GM21447 (cell line): ENCODE measurements around the gene SORCS2.

Experiments used
- ATAC-seq: cut with Tn5 transposase; IDR thresholded peaks from one replicate; pipeline ENCODE4 v1.9.1; 2021; ENCODE audit not compliant: unreplicated experiment

Gene SORCS2

DNA sequence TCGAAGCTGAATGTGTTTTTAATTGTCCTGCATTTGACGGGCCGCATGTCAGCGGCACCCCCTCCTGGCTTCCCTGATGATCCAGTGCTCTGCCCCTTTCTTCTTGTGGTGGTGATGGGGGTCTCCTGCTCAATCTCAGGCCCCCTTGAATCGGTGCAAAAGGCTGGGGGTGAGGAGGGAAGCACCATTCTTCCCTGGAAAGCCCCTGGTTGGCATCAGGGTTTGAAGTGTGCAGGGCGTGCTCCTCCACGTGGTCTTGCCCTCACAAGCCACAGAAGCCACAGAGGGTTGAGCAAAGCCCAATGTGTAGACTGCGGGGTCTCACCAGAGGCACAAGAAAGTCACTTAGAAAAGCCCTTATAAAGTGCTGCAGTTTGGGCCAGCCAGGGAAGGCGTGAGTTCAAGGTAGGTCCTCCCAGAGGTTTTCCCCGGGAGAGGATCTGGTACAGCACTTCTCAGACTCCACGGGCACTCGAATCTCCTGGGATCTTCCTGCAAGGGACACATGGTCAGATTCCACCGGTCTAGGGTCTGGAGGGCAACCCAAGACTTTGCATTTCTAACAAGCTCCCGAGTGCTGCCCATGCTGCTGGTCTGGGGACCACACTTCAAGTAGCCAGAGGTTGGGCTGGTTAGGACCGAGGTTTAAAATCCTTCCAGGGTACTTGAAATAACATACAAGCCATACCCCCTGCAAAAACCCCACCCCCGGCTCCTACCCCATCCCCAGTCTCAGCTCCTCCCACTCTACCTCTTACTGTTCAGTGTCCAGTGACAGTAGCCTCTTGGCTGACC lies 207.3 kb downstream of the SORCS2 start:
- no peak for ATAC-seq

DNA sequence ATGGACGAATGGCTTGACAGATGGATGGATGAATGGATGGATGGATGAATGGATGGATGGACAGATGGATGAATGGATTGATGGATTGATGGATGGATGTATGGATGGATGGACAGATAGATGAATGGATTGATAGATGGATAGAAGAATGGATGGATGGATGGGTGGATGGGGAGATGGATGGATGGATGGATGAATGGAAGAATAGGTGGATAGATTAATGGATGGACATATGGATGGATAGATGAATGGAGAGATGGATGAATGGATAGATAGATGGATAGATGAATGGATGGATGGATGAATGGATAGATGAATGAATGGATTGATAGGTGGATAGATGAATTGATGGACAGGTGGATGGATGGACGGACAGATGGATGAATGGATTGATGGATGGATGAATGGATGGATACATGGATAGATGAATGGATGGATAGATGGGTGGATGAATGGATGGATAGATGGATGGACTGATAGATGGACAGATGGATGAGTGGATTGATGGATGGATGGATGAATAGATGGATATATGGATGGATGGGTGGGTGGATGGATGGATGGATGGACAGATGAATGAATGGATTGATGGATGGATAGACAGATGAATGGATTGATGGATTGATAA lies 208.4 kb downstream of the SORCS2 start:
- ATAC-seq: no peak

- no peak for ATAC-seq
Measured at GRCh38 chr4:7402526-7402925, 210.2 kb downstream of the SORCS2 start.

GRCh38 chr4:7403001-7403400 lies 210.7 kb downstream of the SORCS2 start:
- ATAC-seq: no peak

GRCh38 chr4:7408166-7408565 lies 215.8 kb downstream of the SORCS2 start:
- ATAC-seq: no peak

DNA sequence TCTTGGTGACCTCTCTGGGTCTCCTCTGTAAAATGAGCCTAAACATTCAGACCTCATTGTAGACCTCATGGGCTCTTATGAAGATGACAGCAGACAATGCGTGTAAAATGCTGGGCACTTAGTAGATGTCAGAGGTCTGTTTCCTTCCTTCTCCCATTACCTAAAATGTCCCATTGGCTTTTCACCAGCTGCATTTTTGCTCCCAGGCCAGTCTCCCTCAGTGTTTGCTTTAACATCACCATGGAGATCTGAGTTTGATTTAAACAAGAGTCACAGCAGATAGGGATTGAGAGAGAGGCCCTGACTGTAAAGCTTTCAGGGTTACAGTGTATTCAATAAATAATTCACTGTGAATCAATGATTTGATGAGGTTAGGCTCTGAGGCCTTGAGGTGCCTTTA lies 218.1 kb downstream of the SORCS2 start:
- no peak for ATAC-seq

DNA sequence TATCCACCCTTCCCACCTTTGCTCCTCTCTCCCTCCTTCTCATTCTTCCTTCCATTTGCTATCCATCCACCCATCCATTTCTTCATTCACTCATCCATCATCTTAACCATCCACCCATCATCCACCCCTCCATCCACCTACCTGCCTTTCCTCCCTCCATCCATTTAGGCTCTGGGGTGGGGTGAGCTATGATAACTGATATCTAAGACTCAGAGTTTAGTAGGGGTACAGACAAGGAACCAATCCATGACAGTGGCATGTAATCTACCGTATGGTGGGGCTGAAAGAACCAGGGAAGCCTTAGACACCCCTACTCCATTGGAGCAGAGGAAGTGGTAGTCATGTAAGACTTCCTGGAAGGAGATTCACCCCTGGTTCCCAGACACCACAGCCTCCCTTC lies 219.2 kb downstream of the SORCS2 start:
- no peak for ATAC-seq

- ATAC-seq: no peak
Measured at GRCh38 chr4:7411896-7412553, 219.7 kb downstream of the SORCS2 start.

- no peak for ATAC-seq
Measured at GRCh38 chr4:7412554-7412912, 220.2 kb downstream of the SORCS2 start.

DNA sequence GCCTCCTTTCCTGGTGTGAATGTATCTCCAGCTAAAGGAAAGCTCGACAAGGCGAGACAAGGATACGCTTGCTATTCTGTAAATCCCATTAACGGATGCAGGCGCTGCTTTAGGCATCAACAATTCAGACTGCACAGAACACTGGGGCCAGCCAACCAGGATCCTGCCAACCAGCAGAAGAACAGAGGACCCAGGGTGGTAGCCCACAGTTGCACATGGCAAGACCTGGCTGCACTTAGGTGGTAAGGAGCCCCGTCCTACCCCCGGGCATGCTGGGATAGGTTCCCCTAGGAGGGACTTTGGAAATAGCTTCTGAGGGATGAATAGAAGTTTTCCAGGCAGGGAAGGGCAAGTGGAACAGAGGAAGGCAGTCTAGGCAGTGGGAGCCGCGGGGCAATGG lies 221.7 kb downstream of the SORCS2 start:
- ATAC-seq: no peak

GRCh38 chr4:7414736-7415510 lies 222.6 kb downstream of the SORCS2 start:
- no peak for ATAC-seq

GRCh38 chr4:7415927-7416686 lies 223.8 kb downstream of the SORCS2 start:
- no peak for ATAC-seq

DNA sequence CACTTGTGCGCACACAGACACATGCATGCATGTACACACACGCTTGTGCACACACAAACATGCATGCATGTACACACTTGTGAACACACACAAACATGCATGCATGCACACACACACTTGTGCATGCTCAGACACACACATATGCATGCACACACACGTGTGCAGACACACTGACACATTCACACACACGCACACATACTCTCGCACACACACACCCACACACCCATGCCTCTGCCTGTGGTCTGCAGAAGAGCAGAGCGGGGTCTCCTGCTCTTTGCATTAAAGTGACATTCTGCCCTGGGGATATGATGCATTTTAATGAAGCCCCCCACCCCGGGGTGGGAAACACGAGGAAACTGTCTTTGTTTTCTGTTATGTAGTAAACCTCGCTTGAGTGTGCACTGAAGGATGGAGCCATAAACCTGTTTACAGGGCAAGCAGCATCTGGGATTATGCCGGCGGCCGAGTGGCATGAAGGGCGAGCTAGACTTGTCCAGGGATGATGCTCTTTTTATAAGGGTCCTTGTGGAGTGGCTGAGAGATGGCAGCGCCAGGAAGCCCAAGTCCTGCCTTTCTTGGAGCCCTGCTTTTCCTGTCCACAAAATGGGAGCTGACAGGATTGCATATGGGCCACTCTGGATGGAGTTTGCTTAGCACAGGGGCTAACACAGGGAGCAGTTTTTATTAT lies 224.6 kb downstream of the SORCS2 start:
- ATAC-seq: no peak

GRCh38 chr4:7417639-7418038 lies 225.3 kb downstream of the SORCS2 start:
- ATAC-seq: no peak

GRCh38 chr4:7418131-7418943 lies 226.0 kb downstream of the SORCS2 start:
- no peak for ATAC-seq

- no peak for ATAC-seq
Measured at GRCh38 chr4:7419961-7420660, 227.8 kb downstream of the SORCS2 start.

DNA sequence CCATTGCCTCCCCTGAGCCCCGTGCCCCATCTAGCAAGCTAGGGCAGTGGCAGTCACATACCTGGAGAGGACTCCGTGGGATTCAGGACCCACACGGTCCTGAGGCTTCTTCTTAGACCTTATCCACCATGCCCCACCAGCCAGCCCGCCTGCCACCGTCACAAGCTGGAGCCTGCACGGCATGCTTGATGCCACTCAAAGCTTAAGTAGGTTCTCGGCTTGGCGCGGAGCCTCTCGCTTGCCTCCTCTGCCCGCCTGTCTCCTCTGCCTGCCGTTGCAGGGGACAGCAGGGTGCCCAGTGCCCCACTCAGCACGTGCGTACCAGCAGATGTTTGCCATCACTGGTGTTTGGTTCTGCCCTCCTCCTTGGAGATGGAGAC lies 228.3 kb downstream of the SORCS2 start:
- no peak for ATAC-seq

DNA sequence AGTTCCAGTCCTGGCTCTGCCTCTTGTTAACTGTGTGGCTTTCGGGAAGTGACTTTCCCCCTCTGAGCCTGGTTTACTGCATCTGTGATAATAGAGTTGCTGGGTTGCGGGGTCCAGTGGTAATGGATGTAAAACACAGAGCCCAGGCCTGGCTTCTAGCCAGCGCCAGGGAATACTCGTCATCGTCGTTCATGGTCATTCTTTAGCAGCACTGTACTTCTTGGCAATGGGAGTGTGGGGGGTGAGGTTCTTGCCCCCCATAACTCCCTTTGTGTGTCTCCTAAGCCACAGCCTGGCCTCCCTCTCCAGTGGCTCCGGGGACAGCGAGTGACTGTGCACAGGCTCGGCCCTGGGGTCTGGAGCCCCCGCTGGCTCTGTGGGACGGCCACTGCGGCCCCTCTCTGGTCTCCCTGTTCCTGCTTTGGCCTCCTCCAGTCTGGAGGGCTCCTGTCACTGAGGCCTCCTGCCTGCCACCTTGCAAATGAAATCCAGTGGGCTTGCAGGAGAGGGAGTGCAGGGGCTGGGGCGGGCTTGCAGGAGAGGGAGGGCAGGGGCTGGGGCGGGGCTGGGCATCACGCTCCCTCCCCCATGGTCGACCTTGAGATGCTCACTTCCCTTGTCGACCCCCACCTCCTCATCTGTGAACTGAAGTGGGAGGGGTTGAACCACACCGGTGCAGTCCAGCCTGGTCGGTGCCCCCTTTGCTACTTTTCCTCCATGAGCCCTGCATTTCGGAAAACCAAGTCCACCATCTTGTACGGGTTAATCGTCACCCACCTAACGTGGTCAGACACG lies 229.2 kb downstream of the SORCS2 start:
- ATAC-seq: no peak
